HG03196 (cell line): ENCODE data around the gene B3GALT4.

Source experiments
- ATAC-seq: cut with Tn5 transposase; IDR thresholded peaks from one replicate; pipeline ENCODE4 v1.9.1; 2021; ENCODE audit not compliant: unreplicated experiment

B3GALT4 gene

DNA sequence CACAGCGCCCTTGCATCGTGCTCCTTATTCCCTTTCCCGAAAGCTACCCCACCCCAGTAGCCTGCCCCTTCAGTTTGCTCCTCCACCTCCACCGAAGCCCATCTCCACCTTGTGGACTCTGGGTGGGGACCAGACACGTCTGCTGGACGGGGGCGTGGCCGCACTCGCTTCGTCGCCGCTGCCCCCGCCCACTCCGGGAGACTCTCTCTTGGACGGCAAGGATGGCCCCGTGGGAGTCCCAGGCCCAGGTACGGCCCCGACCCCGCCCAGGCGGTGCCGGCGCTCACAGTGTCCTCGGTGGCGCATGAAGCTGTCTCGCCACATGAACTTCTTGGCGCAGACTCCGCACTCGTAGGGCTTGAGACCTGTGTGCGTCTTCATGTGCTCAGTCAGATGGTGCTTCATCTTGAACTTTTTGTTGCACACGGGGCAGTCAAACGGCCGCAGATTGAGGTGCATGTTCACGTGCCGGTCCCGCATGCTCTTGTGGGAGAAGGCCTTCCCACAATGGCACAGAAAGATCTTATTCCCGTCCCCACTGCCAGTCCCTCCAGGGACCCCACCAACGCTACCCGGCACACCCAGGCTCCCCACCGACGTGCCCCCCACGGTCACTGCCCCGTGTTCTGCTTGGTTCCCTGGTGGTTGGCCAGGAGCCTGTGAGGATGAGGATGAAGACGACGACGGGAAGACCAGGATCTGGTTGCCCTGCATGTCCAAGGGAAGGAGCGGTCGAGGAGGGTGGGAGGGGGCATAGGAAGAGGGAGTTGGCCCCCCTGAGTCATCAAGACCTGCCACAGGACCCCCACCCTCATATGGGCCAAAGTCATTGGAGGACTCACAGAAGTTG is 38.2 kb downstream of the B3GALT4 start:
- ATAC-seq: no peak

DNA sequence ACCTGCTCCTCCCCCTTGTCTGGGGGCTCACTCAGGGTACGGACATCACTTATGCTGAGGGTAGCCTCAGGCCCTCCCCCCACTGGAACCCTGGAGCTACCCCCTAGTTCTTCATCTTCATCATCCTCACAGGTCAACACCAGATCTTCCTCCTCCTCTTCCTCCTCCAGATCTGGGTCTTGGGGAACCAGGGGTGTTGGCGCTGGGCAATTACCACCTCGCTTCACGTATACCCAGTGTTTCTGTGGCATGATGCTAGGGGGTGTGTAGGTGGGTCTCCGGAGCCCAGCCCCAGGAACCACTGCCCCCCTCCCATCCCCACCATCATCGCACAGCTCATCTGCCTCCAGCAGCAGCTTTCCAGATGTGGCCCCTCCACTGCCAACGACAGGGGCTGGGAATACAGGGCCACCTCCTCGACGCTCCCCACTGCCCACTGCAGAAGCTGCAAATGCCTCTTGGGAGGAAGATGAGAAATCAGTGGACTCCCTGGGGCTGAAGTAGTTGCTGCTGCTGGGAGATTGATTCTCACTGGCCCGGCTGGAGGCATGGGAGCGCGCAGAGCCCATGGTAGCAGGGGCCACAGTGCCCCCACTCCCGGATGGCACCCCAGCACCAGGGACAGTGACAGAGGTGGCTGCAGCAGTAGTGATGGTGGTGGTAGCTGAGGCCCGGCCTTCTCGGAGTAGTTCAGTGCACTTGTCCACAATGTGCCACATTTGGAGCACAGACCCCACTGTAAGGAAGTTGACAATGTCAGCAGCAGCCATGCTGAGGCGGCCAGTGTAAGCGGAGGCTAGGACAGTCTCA is 39.1 kb downstream of the B3GALT4 start:
- ATAC-seq: no peak

DNA sequence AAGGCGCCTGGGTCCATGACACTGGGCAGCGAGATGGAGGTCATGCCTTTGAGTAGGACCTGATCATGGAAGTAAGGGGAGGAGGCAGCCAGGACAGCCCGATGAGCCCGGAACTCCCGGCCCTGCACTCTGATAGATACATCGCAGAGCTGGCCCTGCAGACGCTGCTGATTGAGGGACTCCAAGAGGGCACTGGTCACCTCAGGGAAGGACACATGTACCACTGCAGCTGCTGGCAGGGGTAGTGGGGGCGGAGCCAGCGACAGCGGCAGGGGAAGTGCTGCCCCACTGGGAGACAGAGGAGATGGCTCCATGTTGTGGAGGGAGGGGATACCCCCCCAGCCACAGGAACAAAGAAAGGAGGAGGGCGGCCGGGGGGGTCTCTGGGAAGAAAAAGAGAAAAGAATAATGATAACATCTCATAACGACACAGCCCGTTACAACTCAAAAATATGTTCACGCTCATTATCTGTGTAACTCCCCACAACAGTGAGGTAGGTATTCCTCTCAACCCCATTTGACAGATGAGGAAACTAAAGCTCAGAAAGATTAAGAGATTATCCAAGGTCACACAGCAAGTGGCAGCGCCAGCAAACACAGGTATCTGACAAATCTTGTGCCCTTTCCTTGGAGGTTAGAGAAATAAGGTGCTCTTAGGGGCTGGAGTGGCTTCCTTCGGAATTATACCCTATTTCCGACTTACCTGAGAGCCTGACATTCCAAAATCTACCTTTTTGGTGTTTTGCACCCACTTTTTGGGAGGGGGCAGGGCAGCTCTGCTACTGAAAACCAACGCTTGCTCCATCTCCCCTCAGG is 39.9 kb downstream of the B3GALT4 start:
- no peak for ATAC-seq

DNA sequence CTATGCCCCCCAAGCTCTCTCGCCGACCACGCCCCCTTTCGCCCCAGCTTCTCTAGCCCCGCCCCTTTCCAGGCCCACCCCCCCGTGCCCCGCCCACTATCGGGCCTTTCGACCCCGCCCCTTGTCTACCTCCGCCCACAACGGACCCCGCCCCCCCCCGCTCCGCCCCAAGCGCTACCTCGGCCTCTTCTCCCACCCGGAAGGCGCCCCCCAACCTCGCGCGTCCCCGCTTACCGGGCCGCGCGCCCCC is 40.4 kb downstream of the B3GALT4 start:
- ATAC-seq: no peak

DNA sequence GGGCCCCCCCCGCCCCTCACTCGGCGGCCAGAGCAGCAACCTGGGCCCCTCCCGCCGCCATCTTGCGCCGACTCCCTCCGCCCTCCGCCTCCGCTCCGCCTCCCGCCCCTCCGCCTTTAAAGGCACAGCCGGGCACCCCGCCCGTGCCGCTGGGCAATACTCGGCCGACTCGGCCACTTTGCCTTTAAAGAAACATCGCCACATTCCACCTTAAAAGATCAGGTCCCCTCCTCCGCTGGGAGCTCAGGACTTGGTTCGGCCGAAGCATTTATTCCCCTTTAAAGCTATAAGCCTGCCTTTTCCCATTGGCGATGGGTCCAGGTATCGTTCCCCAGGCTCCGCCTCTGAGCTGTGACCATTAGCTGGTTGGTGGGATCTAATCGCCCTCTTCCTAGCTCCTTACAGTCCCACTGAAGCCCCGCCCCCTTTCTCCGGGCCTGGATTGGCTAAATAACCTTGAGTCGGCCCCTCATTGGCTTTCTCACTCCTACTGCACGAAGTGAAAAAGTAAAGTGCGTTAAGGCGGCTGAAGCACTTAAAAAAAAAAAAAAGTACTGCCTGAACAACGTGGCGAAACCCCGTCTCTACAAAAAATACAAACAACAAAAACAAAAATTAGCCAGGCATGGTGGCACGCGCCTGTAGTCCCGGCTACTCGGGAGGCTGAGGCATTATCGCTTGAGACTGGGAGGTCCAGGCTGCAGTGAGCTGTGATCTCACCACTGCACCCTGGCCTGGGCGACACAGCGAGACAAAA is 40.9 kb downstream of the B3GALT4 start, which contains the start of gene ZBTB22:
Gene ZBTB22, minus strand, starts transcription at position 76 of the 757 bp plus-strand sequence. CDS start 828 bp downstream, outside the sequence.
- ATAC-seq: peak; percentile 35

DNA sequence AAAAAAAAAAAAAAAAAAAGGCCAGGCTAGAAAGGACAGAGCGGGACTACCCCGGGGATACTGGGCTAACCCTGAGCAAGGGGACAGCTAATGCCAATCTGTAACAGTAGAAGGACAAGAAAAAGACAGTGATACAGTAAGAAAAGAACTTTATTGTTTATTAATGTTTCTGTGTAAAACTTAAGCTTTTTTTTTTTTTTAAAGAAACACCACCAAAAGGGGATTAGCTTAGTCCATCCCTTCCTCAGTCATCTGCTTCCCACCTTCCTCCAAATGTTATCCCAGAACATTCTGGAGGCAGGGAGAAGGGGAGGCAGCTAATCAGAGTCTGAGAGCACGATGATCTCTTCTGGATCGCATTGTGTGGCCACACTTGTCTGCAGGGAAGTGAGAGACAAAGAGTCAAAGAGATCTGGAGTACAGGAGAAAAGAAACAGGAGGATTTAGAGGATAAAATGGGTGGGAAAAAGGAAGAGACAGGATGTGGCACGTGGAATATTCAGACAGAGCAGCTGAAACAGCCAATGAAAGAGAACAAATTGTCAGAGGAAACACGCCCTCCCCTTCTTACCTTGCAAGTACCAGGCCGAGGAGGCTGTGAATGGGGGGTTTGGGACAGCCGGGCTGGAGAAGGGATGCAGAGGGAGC is 41.6 kb downstream of the B3GALT4 start:
- no peak for ATAC-seq

DNA sequence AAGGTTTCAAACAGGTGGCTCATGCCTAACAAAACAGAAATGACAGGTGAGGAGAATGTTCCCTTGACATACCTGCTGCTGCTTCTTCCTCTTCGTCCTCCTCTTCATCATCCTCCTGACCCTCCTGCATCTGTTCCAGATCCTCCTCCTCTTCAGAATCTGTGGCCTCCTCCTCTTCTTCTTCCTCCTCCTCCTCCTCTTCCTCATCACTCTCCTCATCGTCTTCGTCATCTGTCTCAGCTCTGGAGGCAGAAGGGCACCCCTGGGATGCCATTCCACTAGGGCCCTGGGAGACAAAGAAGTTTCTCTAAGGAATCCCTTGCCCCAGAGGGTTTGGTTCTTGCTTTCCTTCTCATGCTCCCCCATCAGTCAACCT is 43.0 kb downstream of the B3GALT4 start:
- ATAC-seq: no peak

DNA sequence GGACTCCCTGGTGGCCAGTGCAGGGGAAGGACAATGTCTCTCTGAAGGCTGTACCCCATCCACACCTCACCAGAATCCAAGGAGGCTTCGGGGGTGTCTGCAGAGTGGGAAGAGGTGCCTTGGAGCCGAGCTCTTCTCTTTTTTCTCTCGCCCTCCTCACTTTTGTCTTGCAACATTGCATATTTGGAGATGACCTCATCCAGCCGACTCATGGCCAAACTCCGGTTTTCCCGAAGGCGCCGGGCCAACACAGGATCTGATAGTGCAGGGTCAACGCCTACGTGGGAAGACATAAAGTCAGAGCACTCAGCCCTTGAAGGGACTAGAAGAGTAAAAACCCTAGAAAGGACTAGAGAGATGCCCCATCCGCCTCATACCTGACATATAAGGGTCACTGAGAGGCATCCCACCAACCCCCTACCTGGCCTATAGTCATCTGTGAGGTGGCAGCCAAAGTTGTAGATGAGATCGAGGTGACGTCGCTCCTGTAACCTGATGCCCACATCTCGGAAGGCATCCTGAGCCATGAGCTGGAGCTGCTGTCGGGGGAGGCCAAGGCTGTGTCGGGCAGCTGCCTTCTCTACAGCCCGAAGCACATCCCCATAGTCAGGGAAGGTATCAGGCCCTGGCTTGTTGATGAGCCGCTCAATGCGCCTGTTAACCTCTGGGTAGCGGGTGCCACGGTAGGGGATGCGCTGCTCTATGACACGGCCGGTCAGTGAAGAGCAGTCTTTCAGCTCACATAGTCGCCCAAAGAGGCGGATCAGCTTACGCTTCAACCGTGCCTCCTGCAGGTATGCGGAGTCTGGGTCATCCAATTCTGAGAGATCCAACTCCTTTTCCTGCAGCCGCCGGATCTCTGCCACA is 43.6 kb downstream of the B3GALT4 start:
- no peak for ATAC-seq

DNA sequence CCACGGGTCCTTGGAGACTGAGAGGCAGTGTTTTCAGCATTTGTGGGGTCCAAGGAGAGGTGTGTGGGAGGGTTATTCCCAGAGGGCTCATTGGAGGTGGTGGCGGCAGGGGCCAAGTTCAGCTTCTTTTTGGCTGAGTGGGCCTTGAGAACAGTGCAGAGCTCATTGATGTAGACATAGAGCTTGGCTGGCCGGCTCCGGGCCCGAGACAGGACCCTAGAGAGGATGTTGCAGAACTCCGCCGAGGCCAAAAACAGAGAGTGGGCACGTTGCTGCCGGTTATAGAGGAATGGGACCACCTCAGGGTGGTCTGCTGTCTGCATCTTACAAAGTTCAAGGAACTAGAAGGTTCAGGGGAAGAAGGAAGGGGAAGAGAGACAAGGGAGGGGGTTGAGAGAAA is 44.3 kb downstream of the B3GALT4 start:
- no peak for ATAC-seq

DNA sequence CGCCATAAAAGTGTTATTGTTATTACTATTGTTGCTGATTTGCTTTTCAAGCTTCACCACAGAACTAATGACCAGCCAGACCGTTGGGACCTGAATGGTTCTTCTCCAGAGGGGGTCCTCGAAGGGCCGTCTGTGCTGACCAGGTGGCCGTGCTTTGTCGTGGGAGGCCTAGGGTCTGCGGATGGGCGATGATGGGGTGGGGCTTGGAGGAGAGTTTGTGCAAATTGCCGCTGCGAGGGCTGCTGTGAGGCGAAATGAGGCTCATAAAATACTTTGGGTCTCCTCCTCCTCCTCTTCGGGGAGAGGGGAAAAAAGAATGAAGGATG is 46.7 kb downstream of the B3GALT4 start:
- peak; percentile 19 for ATAC-seq

DNA sequence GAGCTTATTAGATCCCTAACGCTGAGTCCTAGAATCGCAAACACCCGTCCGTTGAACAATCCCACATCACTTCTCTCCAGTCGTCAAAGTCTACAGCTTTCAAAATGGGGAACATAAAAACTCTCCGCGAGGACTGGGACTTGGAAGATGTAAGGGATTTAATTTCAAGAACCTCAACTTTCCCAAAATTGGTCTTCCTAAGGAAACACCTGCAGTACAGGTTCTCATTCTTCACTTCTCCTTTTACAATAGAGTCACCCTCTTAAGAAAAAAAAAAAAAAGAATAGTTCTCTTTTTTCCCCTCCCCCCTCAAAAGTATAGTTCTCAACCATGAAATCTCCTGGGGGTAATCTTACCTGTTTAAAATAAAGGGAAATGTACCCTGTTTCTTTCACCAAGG is 47.2 kb downstream of the B3GALT4 start:
- no peak for ATAC-seq
